ENCODE results near the gene XPC. TPM values are rescaled to one million over a fixed set of nuclear protein-coding genes. Genes with fewer than 3 reads are reported as not detected.

The XPC gene
- polyA plus RNA-seq, 12 donors: 15.9 to 38.1 (median 21.5) TPM; not detected in 1

GRCh38 chr3:14209581-14210289 is 31.3 kb upstream of the XPC start:
- DNase-seq: no peak

GRCh38 chr3:14208977-14209394 is 30.6 kb upstream of the XPC start:
- no peak for DNase-seq

- DNase-seq: no peak
Observed at GRCh38 chr3:14208168-14208567, 29.8 kb upstream of the XPC start.

- no peak for DNase-seq
Observed at GRCh38 chr3:14206548-14207177, 28.3 kb upstream of the XPC start.

GRCh38 chr3:14204515-14205284 is 26.3 kb upstream of the XPC start:
- no peak for DNase-seq

GRCh38 chr3:14203521-14204079 is 25.2 kb upstream of the XPC start:
- DNase-seq: peak; percentile 79

- no peak for DNase-seq
Observed at GRCh38 chr3:14202874-14203520, 24.6 kb upstream of the XPC start.

GRCh38 chr3:14201940-14202684 is 23.7 kb upstream of the XPC start:
- no peak for DNase-seq

- no peak for DNase-seq
Observed at GRCh38 chr3:14200841-14201240, 22.4 kb upstream of the XPC start.

GRCh38 chr3:14200276-14200675 is 21.9 kb upstream of the XPC start:
- no peak for DNase-seq

- DNase-seq: no peak
Observed at GRCh38 chr3:14199641-14200040, 21.2 kb upstream of the XPC start.

GRCh38 chr3:14194865-14195264 is 16.5 kb upstream of the XPC start:
- no peak for DNase-seq

GRCh38 chr3:14188041-14188754 is 9.8 kb upstream of the XPC start:
- DNase-seq: no peak

- no peak for DNase-seq
Observed at GRCh38 chr3:14186854-14187458, 8.6 kb upstream of the XPC start.

- DNase-seq: no peak
Observed at GRCh38 chr3:14183015-14183577, 4.7 kb upstream of the XPC start.

GRCh38 chr3:14181253-14181652 is 2.9 kb upstream of the XPC start:
- DNase-seq: no peak

GRCh38 chr3:14179795-14180194 is 1.4 kb upstream of the XPC start:
- no peak for DNase-seq

- DNase-seq: no peak
Observed at GRCh38 chr3:14179114-14179465, 689 bp upstream of the XPC start.

- no peak for DNase-seq
Observed at GRCh38 chr3:14177580-14178246, 688 bp downstream of the XPC start.
